Measurements from ENCODE around the gene SFT2D3. TPM values are rescaled to one million over a fixed set of nuclear protein-coding genes. Genes with fewer than 3 reads are reported as not detected.

SFT2D3 gene
- total RNA-seq, 1 donor from 2014 or later = 5.8 TPM

- DNase-seq = no peak
These were observed 52.1 kb downstream of the SFT2D3 start for GRCh38 chr2:127753374-127753773.

GRCh38 chr2:127754186-127754585 lies 52.9 kb downstream of the SFT2D3 start:
- DNase-seq = no peak

Other genes with a start within 250 kb of the SFT2D3 start
- gene IWS1, start 175.0 kb upstream of the SFT2D3 start, total RNA-seq = 42.8 and 53.1 TPM in 2 replicates
- gene MYO7B, start 165.8 kb upstream of the SFT2D3 start, total RNA-seq = 0.09 TPM in 1 of 2 replicates, not detected in the other
- not detected in 2 replicates for gene GPR17, start 55.3 kb upstream of the SFT2D3 start, total RNA-seq
- 20.1 and 23.8 TPM in 2 replicates for gene LIMS2, start 26.0 kb upstream of the SFT2D3 start, total RNA-seq
- 30.8 and 54.9 TPM in 2 replicates for gene WDR33, start 109.7 kb downstream of the SFT2D3 start, total RNA-seq
- gene POLR2D, start 156.7 kb downstream of the SFT2D3 start, total RNA-seq = 25.0 and 35.6 TPM in 2 replicates
- 20.1 and 20.6 TPM in 2 replicates for gene AMMECR1L, start 184.5 kb downstream of the SFT2D3 start, total RNA-seq

Data from dermis blood vessel endothelial cell (primary cell).